ENCODE results near the gene CYP4Z1.
"Not testable (repeated sequence)": the region's sequence is repeated elsewhere in the genome, so short reads cannot be mapped to it uniquely, and the experiment has no call there.

- not testable (repeated sequence) for TF ChIP-seq CTCF (IDR thresholded peaks at IDR 0.05; ENCODE audit: low read depth, low read length); EZH2phosphoT487 (IDR thresholded peaks at IDR 0.05; ENCODE audit: low read depth)
These were observed 57.8 kb downstream of the CYP4Z1 start for GRCh38 chr1:47124834-47125233.

Measured in OCI-LY3 (cell line).